ENCODE data around the gene PRSS22. TPM values are rescaled to one million over a fixed set of nuclear protein-coding genes. Genes with fewer than 3 reads are reported as not detected.

Gene PRSS22
- total and polyA plus RNA-seq, 3 donors from 2014 or later, result 0.38 TPM; not detected in 2

DNA sequence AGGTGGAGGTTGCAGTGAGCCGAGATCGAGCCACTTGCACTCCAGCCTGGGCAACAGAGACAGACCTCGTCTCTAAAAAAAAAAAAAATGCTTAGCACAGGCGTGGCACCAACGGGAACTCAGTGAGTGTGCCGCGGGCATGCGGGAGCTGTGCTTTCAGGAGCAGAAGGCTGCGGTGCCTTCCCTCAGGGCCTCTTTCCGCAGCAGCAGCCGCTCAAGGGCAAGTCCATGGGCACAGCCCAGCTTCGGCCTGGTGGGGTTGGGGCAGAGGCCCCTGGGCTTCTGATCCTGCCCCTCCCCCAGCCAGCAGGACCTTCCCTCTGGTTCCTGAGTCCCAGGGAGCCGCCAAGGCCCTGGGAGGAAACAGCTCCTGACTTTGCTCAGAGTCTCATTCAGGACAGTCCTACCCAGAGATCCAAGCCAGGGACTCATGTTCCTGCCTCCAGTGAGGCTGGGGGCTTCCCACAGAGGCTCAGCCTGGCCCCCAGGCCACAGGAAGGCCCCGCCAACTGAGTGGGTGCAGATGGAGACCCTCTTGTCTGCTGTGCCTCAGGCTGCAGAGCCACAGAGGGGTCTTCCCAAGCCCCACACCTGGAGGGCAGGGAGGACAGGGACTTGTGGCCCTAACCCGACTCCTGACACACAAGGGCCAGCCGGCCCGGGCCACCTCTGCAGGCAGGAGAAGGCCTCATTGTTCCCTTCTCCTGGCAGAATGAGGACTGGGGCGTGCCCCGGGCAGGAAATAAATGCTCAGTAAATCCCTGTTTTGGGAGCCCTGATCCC is 31.2 kb downstream of the PRSS22 start:
- TF ChIP-seq CTCF (IDR thresholded peaks at IDR 0.05) (no peak), POLR2A (IDR thresholded peaks at IDR 0.05) (no peak)
- Histone ChIP-seq H3K27me3 (no peaks in the 10 kb centered on the region), H3K36me3 (ENCODE audit: low read depth, missing control alignments) (no peaks in the 10 kb centered on the region), H3K9me3 (no peaks in the 10 kb centered on the region), H3K4me3 (no peak overlapping the region), H3K4me1 (no peaks in the 10 kb centered on the region), H3K27ac (no peak overlapping the region)
- intact Hi-C loops (cut with DNase I; ENCODE audit: low total_unique reads), result no loop called here
- 78% methylated on average over 13 to 19 of the region's 19 CpGs for WGBS, 2 donors
- DNase-seq, result no peak

DNA sequence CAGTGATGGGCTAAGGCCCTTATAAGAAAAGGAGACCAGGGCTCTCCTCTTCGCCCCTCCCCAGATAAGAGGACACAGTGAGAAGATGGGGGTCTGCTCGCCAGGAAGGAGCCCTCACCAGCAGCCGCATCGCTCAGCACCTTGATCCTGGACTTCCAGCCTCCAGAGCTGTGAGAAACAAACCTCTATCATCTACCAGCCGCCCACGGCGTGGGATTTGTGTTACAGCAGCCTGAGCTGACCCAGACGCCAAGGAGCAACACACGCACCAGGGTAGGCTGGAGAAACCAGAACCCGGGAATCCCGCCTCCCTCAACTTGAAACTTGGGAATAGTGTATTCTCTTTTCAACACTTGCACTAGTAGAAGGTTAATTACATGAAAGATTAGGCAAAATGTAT is 32.1 kb downstream of the PRSS22 start:
- Histone ChIP-seq H3K27me3 (no peaks in the 10 kb centered on the region), H3K9me3 (no peaks in the 10 kb centered on the region), H3K4me3 (no peak overlapping the region), H3K4me1 (no peaks in the 10 kb centered on the region), H3K27ac (no peak overlapping the region), H3K36me3 (ENCODE audit: low read depth, missing control alignments) (no peaks in the 10 kb centered on the region)
- no peak for DNase-seq
- TF ChIP-seq POLR2A (IDR thresholded peaks at IDR 0.05), result no peak
- TF ChIP-seq CTCF (IDR thresholded peaks at IDR 0.05), result no peak
- 77 to 79% methylated on average over 11 of the region's 11 CpGs for WGBS, 2 donors
- intact Hi-C loops (cut with DNase I; ENCODE audit: low total_unique reads), result no loop called here

- Histone ChIP-seq H3K9me3 (no peaks in the 10 kb centered on the region), H3K4me1 (no peaks in the 10 kb centered on the region), H3K36me3 (ENCODE audit: low read depth, missing control alignments) (no peaks in the 10 kb centered on the region), H3K27ac (no peak overlapping the region), H3K4me3 (no peak overlapping the region), H3K27me3 (no peaks in the 10 kb centered on the region)
- TF ChIP-seq CTCF (IDR thresholded peaks at IDR 0.05) (no peak), POLR2A (IDR thresholded peaks at IDR 0.05) (no peak)
- WGBS, 2 donors, result 79 to 81% methylated on average over 14 to 26 of the region's 26 CpGs
- DNase-seq, result no peak
- intact Hi-C loops (cut with DNase I; ENCODE audit: low total_unique reads), result no loop called here
Observed at GRCh38 chr16:2825049-2825742, 32.8 kb downstream of the PRSS22 start.

GRCh38 chr16:2824626-2825025 is 33.3 kb downstream of the PRSS22 start:
- no peaks in the 10 kb centered on the region for H3K27me3 ChIP-seq
- DNase-seq, result no peak
- no peak overlapping the region for H3K4me3 ChIP-seq
- no peaks in the 10 kb centered on the region for H3K4me1 ChIP-seq
- no peaks in the 10 kb centered on the region for H3K36me3 ChIP-seq (ENCODE audit: low read depth, missing control alignments)
- WGBS, 2 donors, result 74 to 78% methylated on average over 10 of the region's 10 CpGs
- TF ChIP-seq CTCF (IDR thresholded peaks at IDR 0.05), result no peak
- TF ChIP-seq POLR2A (IDR thresholded peaks at IDR 0.05), result no peak
- no peaks in the 10 kb centered on the region for H3K9me3 ChIP-seq
- H3K27ac ChIP-seq, result no peak overlapping the region
- intact Hi-C loops (cut with DNase I; ENCODE audit: low total_unique reads), result no loop called here

Data from testis (tissue), 3 donors.